Loucy (cell line): ENCODE data around the gene FOXJ3.

Source experiments
- CTCF ChIP-seq: fragments of 200-600 bp; sonication (generic); conservative IDR thresholded peaks from 2 replicates; pipeline ENCODE4 v1.5.1; 2014; ENCODE audit warnings: mild to moderate bottlenecking, antibody characterized with exemption, low read length
- EZH2phosphoT487 ChIP-seq: fragments of 200-600 bp; IDR thresholded peaks from 2 replicates; pipeline ENCODE4 v1.6.1; 2018; ENCODE audit warnings: antibody characterized with exemption, mild to moderate bottlenecking, moderate library complexity, borderline replicate concordance

- TF ChIP-seq CTCF (no peak), EZH2phosphoT487 (no peak)
Measured at GRCh38 chr1:42214447-42214871, 120.6 kb downstream of the FOXJ3 start.
